Measurements from ENCODE around the gene LSS.
"Not testable (repeated sequence)": the region's sequence is repeated elsewhere in the genome, so short reads cannot be mapped to it uniquely, and the experiment has no call there.

LSS gene

DNA sequence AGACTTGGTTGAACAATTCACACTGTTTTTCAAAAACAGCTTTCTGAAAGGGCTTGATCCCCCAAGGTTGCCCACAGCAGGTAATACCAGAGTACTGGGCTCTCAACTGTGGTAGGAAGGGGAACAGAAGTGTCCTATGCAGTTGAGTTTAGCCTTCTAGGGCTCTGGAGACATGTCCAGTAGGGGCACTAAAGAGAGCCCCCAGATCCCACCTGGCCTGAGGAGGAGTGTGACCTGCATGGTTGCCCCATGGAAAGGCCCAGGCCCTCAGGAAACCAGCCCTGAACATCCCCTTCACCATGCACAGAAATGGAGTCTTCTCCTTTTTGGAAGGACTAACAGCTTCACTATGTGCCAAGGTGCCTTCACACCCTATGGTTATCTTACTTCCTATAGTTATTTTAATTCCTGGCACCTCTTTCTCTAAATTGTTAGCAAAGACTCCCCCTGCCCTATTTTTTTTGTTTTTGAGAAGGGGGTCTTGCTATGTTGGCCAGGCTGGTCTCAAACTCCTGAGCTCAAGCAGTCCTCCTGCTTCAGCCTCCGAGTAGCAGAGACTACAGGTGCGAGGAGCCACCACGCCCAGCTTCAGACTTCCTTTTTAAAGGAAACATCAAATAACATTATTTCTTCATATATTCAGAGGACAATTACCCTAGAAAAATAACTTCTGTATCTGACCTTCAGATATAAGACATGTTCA, 16.8 kb upstream of the LSS start:
- no peak for DNase-seq

DNA sequence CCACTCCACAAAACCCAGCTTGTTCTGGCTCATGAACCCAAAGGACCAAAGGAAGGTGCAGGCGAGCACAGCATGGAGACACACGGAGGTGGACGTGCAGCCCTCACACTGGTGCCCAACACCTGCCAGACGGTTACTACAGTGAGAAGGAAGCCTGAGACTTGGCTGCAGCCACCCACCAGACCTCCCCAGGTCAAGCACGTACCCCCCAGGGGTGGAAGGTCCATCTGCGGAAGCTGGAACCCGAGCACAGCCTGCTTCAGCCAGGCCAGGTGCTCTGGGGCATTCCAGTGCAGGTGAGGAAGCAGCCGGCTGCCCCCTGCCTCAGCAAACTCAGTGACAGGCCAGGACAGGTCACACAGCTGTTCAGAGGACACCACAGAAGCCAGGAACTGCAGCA, 16.0 kb upstream of the LSS start:
- no peak for DNase-seq

DNA sequence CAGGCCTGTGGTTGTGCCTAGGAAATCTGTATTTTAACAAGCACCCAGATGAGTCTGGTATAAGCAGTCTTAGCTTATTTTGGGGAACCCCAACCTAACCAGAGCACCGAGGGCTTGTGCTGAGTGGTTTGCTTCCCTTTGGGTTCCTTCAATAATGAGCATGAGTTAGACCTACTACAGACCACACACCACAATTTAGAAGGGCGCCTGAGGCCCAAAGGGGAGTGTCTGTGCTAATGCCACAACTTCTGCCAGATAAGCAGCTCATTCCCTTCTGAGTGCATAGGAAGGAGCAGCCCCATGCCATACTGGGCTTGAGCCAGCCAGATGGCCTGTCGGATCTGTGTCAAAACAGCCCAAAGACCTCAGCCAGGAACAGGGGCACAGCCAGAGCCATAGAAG, 15.4 kb upstream of the LSS start:
- no peak for DNase-seq

DNA sequence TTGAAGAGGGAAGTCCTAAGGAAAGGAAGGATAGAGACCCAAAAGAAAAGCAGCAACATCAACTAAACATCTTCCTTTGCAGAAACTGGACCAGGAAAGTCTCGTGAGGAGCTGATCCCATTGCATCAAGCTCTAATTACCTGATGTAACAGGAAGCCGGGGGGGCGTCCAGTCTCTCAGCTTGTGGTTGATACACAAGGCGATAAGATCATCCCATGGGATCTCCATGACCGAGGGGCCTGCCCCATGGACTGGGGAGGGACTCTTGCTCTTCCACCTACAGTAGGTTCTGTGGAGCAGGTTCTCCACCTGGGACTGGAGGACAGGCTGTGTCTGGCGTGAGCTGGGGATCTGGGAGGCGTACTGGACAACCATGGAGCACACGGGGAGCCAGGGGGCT, 14.8 kb upstream of the LSS start:
- DNase-seq, result no peak

DNA sequence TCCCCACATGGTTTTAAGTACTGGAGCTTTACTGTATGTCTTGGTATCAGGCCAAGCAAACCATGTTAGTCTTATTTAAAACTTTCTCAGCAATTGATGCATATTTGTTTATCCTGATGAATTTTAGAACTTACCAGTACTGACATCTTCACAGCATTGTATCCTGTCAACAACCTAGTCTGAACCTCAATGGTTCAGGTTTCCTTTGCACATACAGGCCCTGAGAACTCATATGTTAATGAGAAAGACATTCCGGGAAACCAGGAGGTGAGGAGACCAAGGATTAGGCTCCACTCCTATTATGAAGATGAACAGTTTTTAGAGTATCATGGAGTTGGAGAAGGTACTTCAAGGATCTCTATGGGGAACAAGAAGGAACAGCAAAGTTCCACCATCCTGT, 13.0 kb upstream of the LSS start:
- DNase-seq, result not testable (repeated sequence)

DNA sequence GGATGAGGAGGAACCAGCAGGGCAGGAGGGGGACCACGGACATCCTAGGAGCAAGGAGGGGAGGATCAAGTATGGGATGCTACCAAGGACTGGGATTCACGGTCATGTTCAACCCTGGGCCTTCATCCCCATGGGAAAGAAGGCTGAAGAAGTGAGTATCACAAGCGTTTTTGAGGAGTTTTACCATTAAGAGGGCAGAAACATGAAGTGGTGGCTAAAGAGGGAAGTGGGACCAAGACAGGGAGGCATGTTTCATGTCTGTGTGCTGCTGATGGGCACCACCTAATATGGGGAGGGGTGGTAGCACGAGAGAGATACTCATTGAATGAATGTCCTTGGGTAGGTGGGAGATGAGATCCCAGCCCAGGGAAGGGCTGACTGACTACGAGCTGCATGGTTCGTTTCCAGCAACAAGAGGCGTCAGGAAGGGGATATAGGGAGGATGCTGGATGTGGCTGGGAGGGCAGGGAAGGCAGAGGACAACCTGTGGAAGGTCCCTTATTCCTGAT, 11.3 kb upstream of the LSS start:
- DNase-seq, result no peak

DNA sequence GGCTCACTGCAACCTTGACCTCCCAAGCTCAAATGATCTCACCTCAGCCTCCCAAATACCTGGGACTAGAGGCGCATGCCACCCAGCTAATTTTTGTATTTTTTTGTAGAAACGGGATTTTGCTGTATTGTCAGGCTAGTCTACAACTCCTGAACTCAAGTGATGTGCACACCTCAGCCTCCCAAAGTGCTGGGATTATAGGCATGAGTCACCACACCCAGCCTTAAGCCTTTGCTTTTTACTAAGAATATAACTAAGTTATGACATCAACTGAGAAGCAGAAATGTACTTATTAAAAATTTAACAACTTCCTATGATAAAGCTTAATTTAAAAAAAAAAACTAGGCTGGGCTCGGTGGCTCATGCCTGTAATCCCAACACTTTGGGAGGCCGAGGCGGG, 8.9 kb upstream of the LSS start:
- no peak for DNase-seq

DNA sequence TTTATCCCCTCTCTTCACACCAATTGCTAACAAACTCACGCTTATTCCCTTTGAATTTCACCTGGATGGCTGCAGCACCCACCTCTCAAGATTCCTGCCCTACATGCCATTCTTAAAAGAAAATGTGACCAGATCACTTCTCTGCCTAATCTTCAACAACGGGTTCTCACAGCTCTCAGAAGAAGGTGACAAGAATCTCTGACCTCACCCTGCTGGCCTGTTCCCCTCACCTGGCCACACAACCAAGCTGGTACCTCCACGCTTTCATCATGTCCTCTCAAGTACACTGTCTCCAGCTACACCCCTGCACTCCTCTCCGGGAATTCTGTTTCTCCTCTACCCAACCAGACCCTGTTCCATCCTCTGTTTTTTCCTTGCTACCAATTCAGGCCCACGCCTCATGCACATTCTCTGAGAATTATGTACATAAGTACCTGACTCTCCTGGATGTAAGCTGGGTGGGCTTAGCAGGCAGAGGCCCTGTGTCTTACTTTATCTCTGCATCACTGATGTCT, 5.9 kb upstream of the LSS start:
- no peak for DNase-seq

DNA sequence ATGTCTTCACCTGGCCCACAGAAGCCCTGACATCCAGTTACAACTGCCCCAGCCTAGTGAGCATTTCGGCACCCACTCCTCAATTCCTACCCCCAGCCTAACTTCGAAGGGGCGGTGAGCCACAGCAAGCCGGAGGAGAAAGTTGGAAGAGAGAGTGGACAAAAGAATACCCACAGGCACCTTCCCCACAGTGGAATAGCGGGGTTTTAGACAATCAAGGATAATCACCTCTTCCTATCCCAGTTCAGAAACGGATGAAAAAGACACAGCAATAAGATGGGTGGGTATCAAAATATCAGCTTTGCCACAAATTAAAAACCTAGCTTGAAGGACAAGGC, 1.3 kb upstream of the LSS start:
- no peak for DNase-seq

DNA sequence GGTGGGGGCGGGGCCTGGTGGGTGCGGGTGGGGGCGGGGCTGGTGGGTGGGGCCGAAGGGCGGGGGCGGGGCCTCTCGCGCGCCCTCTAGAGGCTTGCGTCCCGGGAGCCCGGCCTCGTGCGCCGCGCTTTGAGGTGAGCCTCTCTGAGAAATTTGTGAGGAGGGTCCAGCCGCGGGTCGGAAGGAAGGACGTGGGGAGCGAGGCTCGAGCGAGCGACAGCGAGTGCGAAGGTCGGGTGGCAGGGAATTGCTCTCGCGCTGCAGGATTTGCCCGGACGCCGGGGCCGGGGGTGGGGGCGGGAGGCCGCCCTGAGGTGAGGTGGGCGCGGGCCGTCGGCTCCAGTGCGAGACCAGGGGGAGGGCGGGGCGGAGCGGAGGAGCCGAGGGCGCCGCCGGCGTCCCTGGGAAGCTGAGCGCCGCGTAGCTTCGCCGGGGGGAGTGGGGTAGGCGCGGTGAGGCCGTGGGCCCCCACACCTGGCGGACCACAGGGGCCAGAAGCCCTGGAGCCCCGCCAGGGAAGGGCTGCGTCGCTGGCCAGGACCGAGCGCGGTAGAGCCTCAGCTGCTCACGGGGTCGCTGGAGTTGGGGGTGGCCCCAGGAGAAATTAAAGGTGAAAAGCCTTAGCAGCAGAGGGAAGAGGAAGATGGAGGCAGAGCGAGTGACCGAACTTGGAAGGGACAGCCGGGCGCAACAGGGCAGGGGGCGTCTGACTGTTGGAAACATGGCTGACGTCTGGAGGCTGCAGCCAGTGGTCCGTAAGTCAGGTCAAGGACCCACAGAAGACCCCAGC, 754 bp upstream of the LSS start:
- peak; percentile 67 to 68 for DNase-seq

DNA sequence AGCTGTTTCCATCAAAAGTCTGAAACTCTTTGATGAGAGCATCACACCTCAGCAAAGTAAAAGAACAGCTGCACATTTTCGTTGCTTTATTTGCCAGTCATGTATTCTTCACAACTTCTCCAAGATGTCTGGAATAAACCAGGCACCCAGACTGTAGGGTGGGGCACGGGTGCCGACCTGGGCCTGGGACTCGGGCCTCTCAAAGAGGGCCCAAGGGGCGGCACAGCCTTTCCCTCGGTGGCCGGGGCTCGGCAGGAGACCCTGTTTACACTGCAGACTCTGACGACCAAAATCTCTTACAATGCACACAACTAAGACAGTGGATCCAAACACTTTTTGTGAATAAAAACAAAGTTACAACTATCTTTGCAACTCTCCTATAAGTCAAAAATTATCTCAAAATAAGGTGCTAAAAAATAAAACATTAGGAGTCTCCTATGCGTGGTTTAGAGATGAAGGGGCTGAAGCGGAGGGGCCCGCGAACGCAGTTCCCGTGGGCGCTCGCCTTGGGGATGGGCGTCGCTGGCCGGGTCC, 696 bp downstream of the LSS start:
- DNase-seq, result peak in 1 of 2 experiments; percentile 33

DNA sequence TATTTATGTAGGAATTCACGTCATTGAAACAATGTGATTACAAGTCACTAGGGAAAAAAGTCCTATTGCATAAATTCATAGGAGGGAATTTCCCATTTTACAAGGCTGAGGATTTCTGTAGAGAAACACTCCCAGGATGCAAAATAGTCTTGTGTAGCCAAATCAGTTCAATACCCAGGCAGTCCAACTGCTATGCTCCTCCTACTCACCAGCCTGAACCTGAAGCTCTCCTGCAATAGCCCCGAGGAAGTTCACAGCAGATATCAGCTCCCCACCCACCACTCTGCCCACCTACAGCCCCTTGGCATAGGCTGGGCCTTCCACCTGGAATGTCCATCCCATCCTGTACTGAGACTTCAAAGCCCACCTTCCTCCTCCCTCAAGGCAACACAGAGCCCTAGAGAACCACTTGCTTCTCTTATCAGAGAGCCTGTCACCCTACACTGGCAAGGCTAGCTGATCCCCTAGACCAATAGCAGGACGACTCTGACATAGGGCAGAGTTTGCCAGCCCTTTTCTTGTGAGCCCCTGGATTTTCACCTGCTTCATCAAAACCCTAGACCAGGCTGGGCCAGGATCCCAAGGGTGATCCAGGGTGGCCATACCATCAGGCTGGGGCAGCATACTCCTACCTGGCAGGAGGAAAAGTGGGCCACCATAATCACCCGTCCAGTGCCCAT, 1.5 kb downstream of the LSS start:
- DNase-seq, result peak in 1 of 2 experiments; percentile 17

DNA sequence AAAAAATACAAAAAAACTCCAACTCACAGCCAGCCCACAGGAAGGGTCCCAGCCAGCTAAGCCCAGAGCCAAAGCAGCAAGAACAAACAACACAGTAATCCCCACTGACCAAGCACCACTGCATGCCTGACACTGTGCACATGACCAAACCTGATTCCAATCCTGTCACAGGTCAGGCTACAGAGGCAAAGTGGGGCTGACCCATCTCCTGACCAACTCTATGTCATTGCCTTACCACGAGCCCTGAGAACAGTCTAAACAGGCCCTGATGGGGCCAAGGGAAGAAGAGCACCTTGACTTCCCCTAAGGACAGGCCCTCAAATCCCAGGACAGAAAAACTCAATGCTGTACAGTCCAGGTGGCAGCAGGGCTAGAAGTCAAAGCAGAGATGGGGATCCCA, 2.4 kb downstream of the LSS start:
- no peak for DNase-seq

DNA sequence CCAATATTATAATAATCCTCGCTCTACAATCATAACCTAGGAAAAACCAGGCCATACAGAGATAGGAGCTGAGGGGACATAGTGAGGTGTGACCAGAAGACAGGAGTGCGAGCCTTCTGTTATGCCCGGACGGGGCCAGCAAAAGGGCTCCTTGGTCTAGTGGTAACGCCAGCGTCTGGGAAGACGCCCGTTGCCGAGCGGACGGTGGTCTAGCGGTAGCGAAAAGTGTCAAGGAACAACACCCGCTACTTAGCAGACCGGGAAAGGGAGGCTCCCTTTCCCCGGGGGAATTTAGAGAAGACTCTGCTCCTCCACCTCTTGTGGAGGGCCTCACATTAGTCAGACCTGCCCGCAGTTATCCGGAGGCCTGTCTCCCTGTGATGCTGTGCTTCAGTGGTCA, 4.9 kb downstream of the LSS start:
- DNase-seq, result not testable (repeated sequence)

DNA sequence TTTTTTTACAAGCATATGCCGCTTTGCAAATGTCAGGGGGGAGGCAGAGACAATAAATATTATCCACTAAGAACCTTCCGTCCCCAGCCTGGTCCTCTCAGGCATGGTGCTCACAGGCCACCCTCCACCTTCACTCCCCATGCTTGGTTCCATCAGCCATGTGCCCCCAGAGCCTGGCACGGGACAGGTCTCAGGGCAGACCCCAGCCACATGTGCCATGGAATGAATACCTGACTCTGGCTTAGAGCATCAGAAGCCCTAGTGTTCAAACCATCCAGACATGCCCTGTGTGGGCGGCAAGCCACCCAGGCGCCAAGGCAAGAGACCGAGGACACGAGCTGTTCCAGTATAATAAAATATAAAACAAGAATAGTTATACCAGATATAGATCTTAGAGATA, 5.4 kb downstream of the LSS start:
- no peak for DNase-seq

DNA sequence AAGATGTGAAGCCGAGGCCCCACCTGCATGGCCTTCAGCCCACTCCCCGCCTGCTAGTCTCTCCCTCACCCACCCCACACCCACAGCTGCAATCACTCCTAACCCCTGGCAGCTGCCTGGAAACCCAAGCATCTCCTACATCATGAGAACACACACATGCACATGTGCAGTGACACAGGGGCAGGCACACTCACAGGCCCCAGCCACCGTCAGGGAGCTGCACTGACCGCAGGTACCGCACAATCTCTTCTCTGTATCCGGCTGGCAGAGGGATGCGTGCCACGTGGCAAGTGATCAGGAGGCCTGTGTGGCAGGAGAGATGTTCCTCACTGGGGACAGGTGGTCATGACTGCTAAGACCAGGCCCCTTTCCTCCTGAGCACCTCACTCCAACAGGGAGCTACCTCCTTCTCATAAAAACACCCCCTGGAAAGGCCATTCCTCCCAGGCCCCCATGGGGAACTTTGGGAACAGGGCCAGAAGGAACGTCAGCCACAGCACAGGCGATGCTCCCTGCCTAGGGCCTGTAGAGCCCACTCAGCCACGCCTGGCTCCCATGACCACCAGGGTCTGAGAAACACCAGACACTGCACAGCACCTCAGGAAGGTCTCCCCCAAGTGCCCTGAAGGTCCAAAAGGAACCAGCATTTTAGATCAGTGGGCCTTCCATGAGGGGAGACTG, 6.0 kb downstream of the LSS start:
- no peak for DNase-seq

DNA sequence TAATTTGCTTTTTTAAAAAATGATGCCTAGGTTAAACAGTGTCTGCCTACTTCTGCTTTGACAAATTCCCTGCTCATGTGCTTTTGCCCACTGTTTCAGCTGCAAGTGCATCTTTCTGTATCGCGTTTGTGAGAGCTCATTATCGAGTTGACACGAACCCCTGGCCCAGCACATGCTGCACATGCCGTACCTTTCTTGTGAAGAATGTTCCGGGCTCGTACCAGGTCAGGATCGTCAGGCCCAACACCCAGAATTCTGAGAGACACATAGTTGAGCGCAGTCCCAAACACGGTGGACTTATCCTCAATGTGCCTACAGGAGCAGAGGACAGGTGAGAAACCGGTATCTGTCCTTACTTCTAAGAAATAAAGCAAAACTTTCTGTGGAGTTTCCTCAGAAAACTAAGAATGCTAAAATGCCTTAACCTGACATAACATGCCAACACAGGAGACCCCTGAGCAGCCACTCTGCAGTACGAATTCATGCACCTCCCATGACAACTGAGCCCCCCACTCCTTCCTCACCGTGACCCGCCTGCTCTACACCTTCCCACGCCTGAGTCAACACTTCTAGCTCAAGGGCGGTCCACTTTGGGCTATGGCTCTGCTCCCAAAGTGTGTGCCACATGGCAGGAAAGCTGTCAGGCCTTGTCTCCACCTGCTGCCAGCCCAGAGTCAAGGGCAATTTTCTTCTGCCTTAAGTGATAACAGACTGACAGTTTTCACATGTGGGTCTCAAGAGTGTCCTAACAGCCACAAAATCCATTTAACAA, 6.7 kb downstream of the LSS start:
- peak; percentile 53 to 79 for DNase-seq

DNA sequence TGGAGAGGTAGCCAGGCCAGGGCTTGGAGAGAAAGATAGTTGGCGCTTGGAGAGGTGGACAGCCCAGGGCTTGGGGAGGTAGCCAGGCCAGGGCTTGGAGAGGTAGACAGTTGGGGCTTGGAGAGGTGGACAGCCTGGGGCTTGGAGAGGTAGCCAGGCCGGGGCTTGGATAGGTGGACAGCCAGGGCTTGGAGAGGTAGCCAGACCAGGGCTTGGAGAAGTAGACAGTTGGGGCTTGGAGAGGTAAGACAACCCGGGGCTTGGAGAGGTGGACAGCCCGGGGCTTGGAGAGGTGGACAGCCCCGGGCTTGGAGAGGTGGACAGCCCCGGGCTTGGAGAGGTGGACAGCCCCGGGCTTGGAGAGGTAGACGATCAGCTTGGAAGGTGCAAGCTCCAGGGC, 7.7 kb downstream of the LSS start:
- DNase-seq, result no peak

DNA sequence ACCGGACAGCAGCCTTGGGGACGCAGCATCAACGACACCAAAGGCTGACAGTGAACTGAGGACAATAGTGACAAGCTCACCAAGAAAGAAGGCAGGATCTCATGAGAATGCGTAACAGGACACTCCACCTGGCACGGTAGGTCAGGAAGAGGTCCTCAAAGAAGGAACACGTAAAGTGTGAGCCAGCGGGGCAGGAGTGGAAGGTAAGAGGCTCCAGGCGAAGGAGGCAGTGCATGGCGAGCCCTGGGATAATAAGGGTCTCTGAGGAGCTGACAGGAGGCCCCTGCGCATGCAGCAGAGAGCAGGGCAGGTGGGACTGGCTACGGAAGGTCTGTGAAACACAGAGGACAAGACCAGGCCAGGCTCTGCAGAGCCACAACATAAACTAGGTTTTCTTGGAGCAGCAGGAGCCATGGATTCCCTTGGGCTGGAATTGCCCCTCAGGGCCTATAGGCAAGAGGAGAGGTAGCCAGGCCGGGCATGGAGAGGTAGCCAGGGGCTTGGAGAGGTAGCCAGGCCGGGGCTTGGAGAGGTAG, 8.2 kb downstream of the LSS start:
- DNase-seq, result no peak

DNA sequence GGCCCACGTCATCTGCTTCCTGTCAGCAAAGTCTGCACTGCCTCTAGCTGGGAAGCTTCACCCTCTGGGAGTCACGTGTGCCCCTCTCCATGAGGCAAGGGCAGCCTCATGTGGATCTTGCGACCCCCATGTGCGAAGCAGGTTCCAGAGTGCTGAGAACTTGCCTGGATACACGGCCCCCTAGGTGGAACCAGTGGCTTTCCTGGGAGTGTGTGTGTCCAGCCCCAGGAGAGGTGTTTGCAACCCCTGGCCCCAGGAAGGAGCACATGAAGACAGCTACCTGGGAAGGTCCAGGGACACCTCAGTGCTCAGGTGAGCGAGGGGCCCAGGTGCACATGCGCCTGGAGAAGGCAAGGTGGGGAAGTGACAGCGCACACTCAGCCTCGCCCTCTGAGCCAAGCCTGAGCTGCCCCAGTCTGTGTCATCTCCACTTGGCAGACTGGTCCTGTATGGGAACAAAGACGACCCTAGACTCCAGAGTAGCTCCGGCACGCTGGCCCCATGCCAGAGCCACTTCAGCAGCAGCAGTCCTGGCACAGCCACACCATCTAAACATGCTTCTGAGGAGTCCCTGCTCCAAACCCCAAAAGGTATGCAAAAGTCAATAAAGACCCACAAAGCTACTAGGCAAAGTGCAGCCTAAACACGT, 8.9 kb downstream of the LSS start:
- DNase-seq, result no peak

DNA sequence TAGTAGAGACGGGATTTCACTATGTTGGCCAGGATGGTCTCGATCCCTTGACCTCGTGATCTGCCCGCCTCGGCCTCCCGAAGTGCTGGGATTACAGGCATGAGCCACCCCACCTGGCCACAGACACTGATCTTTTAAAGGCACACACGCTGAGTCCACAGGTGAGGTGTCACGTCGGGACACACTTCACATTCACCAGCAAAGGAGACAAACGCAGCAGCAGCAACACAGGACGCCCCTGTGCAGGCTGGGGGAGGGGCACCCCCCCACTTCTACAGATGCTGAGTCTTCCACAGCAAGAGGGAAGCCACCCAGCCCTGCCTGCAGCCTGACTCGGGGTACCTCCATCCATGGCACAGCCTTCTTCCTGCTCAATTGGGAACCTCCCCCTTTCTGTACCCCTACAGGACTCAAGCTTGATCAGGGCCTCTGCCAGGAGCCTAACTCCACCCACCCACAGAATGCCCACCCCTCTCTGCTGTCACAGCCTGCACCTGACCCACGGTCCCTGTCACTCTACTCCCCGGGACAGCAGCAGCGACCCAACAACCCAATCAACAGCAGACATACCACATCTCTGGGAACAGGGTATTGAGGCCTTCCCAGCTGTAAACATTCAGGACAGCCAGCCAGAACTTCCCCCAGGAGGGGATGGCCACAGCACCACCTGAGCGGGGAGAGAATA, 9.5 kb downstream of the LSS start:
- no peak for DNase-seq
